GDM1 (cell line): ENCODE results near the gene ERI2.
"Not testable (repeated sequence)": the region's sequence is repeated elsewhere in the genome, so short reads cannot be mapped to it uniquely, and the experiment has no call there.

ENCODE experiments used
- DNase-seq: peaks from one replicate; lab custom pipeline; 2025; lab: John Stamatoyannopoulos, UW

The ERI2 gene

GRCh38 chr16:20763461-20764232 lies 42.6 kb downstream of the ERI2 start, which contains the start of gene ACSM3:
ACSM3 (plus strand) TSS chr16:20764014; CDS start chr16:20770035, 6,021 bp downstream.
- no peak for DNase-seq

- no peak for DNase-seq
Measured at GRCh38 chr16:20762404-20763123, 43.7 kb downstream of the ERI2 start.

DNA sequence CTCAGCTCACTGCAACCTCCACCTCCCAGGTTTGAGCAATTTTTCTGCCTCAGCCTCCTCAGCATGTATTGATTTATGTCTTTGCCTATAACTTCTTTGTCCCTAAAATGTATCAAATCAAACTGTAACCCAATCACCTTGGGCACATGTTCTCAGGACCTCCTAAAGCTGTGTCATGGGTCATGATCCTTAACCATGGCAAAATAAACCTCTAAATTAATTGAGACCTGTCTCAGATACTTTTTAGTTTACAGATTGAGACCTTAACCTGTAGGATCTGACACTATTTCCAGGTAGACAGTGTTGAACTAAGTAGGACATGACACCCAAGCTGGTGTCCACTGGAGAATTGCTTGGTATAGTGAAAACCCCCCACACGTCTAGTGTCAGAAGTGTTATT lies 45.1 kb downstream of the ERI2 start:
- DNase-seq = no peak

DNA sequence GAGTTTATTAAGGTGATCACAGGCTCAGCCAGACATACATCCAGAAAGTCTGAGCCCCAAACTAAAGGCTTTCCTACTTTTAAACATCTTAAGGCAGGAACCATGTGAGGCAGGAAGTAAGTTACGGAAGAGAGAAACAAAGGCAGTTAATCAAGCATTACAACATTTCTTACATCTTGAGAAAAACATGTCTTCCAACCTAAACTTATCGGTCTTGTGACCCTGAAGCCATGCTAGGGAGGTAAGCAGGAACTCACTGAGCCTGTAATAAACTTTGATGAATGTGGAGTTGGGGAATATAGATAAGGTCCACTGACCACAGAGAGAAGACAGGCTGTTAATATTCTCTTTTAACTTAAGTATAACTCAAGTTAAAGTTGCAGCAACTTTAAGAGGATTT lies 45.9 kb downstream of the ERI2 start:
- no peak for DNase-seq

DNA sequence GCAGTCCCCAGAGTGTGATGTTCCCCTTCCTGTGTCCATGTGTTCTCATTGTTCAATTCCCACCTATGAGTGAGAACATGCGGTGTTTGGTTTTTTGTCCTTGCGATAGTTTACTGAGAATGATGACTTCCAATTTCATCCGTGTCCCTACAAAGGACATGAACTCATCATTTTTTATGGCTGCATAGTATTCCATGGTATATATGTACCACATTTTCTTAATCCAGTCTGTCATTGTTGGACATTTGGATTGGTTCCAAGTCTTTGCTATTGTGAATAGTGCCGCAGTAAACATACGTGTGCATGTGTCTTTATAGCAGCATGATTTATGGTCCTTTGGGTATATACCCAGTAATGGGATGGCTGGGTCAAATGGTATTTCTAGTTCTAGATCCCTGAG lies 50.5 kb downstream of the ERI2 start:
- not testable (repeated sequence) for DNase-seq

- DNase-seq = no peak
Measured at GRCh38 chr16:20755238-20755637, 51.0 kb downstream of the ERI2 start.

GRCh38 chr16:20753727-20754126 lies 52.5 kb downstream of the ERI2 start:
- no peak for DNase-seq

DNA sequence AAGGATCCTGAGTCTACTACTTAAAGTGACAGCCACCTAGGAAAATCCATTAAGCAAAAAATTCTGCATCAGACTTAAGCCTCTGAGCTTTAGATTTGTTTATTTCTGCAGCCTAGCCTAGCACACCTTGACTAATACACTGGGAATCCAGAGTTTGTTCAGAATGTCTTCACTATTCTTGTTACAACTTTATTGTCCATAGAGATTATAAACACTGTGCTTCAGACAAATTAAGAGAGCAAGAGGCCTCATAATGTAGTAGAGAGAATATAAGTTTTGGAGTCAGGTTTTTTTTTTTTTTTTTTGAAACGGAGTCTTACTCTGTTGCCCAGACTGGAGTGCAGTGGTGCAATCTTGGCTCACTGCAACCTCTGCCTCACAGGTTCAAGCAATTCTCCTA lies 55.7 kb downstream of the ERI2 start:
- no peak for DNase-seq

DNA sequence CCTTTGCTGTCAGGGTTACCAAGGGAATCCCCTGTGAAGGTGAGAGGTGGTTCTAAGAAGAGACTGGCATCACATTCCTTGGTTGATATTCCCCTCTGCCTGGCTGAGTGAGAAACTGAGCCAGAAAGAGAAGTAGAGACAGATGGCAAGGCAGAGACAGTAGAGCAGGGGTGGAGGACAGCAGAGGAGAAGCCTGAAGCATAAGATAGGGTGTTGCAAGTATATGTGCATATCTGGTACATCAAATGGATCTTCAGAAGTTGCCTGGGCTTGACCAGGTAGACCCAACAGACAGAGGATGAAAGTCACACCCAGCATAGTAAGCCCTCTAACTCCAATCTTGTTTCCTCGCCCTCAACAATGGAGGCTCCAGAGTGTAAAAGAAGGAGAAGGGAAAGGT lies 56.8 kb downstream of the ERI2 start:
- no peak for DNase-seq

- no peak for DNase-seq
Measured at GRCh38 chr16:20747030-20747816, 59.0 kb downstream of the ERI2 start.

DNA sequence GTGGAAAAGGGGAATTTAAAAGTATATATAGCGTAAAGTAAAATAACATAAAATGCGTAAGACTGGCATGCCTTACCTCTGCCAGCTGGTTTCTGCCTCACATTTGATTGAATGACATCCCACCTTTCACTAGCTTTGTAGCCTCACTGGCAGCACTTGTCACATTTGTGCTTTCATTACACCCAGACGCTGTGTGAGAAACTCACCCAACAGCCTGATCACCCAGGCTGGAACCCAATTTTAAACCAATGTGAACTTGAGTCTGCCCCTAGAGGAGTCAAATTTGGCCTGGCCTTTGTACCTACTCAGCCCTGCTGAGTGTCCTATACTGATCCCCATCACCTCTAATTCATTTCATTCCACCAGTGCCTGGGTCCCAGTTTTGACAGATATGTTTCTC lies 59.8 kb downstream of the ERI2 start:
- no peak for DNase-seq
